AG04450 (cell line): ENCODE data around the gene SOS1. TPM values are rescaled to one million over a fixed set of nuclear protein-coding genes. Genes with fewer than 3 reads are reported as not detected.
"Not testable (repeated sequence)": the region's sequence is repeated elsewhere in the genome, so short reads cannot be mapped to it uniquely, and the experiment has no call there.

Source experiments
- CTCF ChIA-PET: fragments of 300-600, 350-600 bp; formaldehyde crosslinking; extraction: SDS; loops from one replicate; lab custom pipeline; 2022; ENCODE audit warnings: antibody characterized with exemption, inconsistent platforms; lab: Charles Lee
- POLR2A ChIA-PET: fragments of 350-600 bp; formaldehyde crosslinking; extraction: SDS; loops from one replicate; lab custom pipeline; 2021; ENCODE audit warnings: antibody characterized with exemption, inconsistent platforms; lab: Yijun Ruan, JAX
- DNase-seq: peaks from one replicate; pipeline ENCODE4 v3.0.0-alpha.2; 2011; ENCODE audit warnings: low read depth, low spot score
- H3K27ac ChIP-seq: one replicate; pipeline ENCODE4 v1.5.1; 2012; ENCODE audit warnings: low read depth, low read length, control low read depth
- H3K27me3 ChIP-seq: one replicate; pipeline ENCODE4 v1.6.0; 2012; ENCODE audit warnings: low read length; ENCODE audit not compliant: control insufficient read depth, insufficient read depth
- H3K4me3 ChIP-seq: 2 replicates; pipeline ENCODE4 v1.5.1; 2011; ENCODE audit warnings: mild to moderate bottlenecking, low read depth, low read length, control low read depth
- H3K9me3 ChIP-seq: 2 replicates; pipeline ENCODE4 v1.5.1; 2012; ENCODE audit warnings: low read length; ENCODE audit not compliant: control insufficient read depth, insufficient read depth
- polyA plus RNA-seq: library from polyadenylated mRNA; depleted of rRNA; stranded (reverse); fragments of >200 nt; gene quantifications from 2 replicates; pipeline ENCODE4 v1.2.3, GENCODE V29; 2011
- TF ChIP-seq, protein P1 (sequence below): IDR thresholded peaks from 2 replicates; pipeline ENCODE4 v1.5.1; 2011; ENCODE audit warnings: low read depth, low read length, control low read depth, inconsistent platforms

The SOS1 gene
- polyA plus RNA-seq, 1 experiment = 42.2 TPM

DNA sequence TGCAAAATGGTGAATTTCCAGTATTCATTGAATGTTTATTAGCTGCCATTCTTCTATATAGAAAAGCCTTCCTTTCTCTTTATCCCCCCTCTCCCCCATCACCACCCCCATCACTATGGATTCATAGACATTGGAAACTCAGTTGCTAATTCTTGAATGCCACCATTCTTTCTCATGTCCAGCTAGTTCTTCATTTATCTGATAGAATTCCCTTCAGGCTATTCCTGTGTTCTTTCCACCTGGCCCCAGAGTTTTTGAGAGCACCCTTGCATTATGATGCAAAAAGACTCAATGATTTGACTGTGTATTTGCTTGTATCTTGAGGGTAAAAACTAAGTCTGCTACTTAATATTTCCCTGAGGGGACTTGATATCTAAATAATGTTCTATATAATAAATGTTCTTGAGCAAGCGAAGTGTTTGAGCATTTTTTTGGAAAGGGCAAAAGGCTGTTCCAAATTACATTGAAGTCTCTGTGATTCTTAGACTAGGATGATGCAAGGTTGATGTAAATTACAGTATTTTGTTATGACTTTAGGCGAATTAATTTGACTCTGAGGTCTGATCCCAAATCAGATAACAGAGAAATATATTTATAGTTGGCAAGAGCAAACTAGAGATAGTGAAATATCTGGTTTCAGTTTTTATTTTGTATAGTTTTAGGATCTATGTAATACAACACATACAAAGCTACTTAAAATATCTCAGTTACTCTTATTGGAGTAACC, 18.8 kb upstream of the SOS1 start:
- no peaks in the 10 kb centered on the region for H3K27me3 ChIP-seq
- TF ChIP-seq, protein P1, sequence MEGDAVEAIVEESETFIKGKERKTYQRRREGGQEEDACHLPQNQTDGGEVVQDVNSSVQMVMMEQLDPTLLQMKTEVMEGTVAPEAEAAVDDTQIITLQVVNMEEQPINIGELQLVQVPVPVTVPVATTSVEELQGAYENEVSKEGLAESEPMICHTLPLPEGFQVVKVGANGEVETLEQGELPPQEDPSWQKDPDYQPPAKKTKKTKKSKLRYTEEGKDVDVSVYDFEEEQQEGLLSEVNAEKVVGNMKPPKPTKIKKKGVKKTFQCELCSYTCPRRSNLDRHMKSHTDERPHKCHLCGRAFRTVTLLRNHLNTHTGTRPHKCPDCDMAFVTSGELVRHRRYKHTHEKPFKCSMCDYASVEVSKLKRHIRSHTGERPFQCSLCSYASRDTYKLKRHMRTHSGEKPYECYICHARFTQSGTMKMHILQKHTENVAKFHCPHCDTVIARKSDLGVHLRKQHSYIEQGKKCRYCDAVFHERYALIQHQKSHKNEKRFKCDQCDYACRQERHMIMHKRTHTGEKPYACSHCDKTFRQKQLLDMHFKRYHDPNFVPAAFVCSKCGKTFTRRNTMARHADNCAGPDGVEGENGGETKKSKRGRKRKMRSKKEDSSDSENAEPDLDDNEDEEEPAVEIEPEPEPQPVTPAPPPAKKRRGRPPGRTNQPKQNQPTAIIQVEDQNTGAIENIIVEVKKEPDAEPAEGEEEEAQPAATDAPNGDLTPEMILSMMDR = no peak
- H3K27ac ChIP-seq = no peak overlapping the region
- H3K9me3 ChIP-seq = no peaks in the 10 kb centered on the region; the same call in 1 of the 2 replicates
- DNase-seq = no peak
- no peak overlapping the region for H3K4me3 ChIP-seq
- ChIA-PET POLR2A (no interaction called here), CTCF (interaction anchor here (1.8 kb wide), 1 partner anchor 90 kb away, joined by 5 read pairs; no protein-coding TSS in a partner anchor)

DNA sequence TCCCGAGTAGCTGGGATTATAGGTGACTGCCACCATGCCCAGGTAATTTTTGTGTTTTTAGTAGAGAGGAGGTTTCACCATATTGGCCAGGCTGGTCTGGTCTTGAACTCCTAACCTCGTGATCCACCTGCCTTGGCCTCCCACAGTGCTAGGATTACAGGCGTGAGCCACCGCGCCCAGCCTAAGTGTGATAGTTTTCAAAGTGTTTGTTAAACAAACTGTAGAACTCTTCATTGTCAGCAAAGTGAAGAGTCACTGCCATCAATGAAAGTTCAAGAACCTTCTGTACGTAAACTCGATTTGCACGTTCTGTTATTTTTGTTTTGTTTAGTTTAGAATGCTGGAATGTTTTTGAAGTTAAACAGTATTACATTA, 18.0 kb upstream of the SOS1 start:
- TF ChIP-seq, protein P1 = no peak
- H3K27me3 ChIP-seq = no peaks in the 10 kb centered on the region
- POLR2A ChIA-PET = no interaction called here
- CTCF ChIA-PET = interaction anchor here (1.8 kb wide), 1 partner anchor 91 kb away, joined by 5 read pairs; no protein-coding TSS in a partner anchor
- DNase-seq = no peak
- H3K4me3 ChIP-seq = no peak overlapping the region
- H3K27ac ChIP-seq = no peak overlapping the region
- H3K9me3 ChIP-seq = no peaks in the 10 kb centered on the region

DNA sequence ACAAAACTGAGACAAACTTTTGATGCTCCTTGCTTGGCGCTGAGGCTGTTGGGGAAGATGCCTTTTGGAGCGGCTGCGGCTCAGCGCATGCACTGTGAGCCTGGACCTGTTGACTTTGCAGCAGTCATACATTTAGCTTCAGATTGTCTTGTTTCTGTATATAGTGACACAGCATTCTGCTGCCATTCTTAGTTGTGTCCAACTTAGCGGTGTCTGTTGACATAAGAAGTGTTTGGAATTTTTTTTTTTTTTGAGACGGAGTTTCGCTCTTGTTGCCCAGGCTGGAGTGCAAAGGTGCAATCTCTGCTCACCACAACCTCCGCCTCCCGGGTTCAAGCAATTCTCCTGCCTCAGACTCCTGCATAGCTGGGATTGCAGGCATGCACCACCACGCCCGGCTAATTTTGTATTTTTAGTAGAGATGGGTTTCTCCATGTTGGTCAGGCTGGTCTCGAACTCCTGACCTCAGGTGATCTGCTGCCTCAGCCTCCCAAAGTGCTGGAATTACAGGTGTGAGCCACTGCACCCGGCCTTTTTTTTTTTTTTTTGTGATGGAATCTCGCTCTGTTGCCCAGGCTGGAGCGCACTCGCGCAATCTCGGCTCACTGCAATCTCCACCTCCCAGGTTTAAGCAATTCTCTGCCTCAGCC, 17.5 kb upstream of the SOS1 start:
- DNase-seq, H3K27me3 ChIP-seq, H3K27ac ChIP-seq, POLR2A ChIA-PET, CTCF ChIA-PET, H3K4me3 ChIP-seq, H3K9me3 ChIP-seq: not testable (repeated sequence)

DNA sequence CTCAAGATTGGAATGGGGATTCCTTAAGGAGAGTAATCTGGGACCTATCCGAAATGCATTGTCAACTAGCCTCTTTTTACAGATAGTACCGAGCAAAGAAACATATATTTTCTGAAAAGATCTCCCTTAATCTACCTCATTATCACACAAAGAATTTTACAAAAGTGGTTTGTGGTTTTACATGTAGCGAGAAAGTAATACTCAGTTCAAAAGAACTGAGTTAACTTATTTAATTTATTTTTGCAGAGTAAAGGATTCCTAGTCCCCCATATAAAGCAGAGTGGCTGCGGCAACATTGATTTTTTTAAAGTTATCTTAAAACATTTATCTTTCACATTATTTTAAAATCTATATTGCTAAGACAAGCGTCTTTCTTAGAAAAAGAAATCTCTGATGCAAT, 15.9 kb upstream of the SOS1 start:
- H3K27ac ChIP-seq = no peak overlapping the region
- TF ChIP-seq, protein P1 = no peak
- H3K27me3 ChIP-seq = no peaks in the 10 kb centered on the region
- ChIA-PET POLR2A (no interaction called here), CTCF (no interaction called here)
- H3K9me3 ChIP-seq = no peaks in the 10 kb centered on the region
- no peak overlapping the region for H3K4me3 ChIP-seq
- DNase-seq = no peak

GRCh38 chr2:39135690-39136259, 14.9 kb upstream of the SOS1 start:
- Histone ChIP-seq H3K9me3 (no peaks in the 10 kb centered on the region), H3K27me3 (no peaks in the 10 kb centered on the region), H3K27ac (no peak overlapping the region), H3K4me3 (no peak overlapping the region)
- TF ChIP-seq, protein P1 = no peak
- POLR2A ChIA-PET = no interaction called here
- CTCF ChIA-PET = no interaction called here
- DNase-seq = no peak
